Gastrocnemius medialis (tissue), 4 donors: ENCODE results near the gene GALNT16.

Experiments
- CTCF ChIP-seq, 5 experiments: fragments of 450-650 bp in 3 of 5; fragments of 200-600 bp in 2 of 5; sonication (generic) in 2 of 5; IDR thresholded peaks in 4 of 5; conservative IDR thresholded peaks in 1 of 5; 1 replicate in 4 of 5; 2 replicates in 1 of 5; pipeline ENCODE4 v1.5.1; 2016 to 2019; ENCODE audit warnings: antibody characterized with exemption in 5 of 5, mild to moderate bottlenecking in 3 of 5, moderate library complexity in 3 of 5
- POLR2A ChIP-seq, 2 donors: fragments of 450-650 bp; IDR thresholded peaks; one replicate each; pipeline ENCODE4 v1.6.1; 2017; ENCODE audit warnings: antibody characterized with exemption in 2 of 2, mild to moderate bottlenecking in 2 of 2, moderate library complexity in 2 of 2

- TF ChIP-seq CTCF (IDR thresholded peaks at IDR 0.05 in 4 of 5, conservative IDR thresholded peaks at IDR 0.05 in 1 of 5) (no peak), POLR2A (IDR thresholded peaks at IDR 0.05) (no peak)
Observed at GRCh38 chr14:69325086-69325485, 65.1 kb downstream of the GALNT16 start.
